ENCODE measurements around the gene SLMAP.

DNA sequence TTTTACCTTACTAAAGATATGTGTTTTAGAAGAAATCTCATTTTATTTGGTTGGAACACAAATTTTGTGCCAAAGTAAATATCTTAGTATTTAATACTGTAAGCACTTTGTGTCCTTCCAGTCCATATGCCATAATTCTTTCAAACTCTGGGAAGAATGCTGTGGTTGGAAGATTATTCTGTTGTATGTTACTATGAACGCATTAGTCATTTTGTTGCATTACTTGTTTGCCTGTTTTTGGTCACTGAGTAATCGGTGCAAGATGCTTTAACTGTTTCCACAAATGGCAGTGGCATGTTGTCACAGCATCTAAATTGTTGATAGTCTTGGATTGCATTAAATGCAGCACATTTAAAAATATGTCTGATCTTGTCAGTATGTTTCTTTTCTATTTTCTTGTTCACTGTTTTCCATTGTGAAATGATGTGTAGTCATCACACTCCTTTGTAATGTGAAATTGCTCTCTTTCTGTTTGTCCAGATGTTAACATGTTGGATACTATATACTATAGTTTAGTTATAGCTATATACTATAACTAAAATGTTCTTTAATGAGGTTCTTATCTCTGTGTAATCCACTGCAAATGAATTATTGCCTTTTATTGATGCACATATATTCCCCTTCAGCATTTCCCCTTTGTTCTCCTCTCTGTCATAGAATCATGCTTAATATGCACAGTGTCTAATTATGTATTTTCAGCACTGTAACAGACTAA lies 162.2 kb downstream of the SLMAP start:
- no peak for TF ChIP-seq EZH2 (IDR thresholded peaks at IDR 0.05)
- TF ChIP-seq POLR2AphosphoS5 (IDR thresholded peaks at IDR 0.05; ENCODE audit: borderline replicate concordance, low read depth, low read length): no peak
